Suprapubic skin (tissue), 4 donors: Measurements from ENCODE around the gene PDP2. TPM values are rescaled to one million over a fixed set of nuclear protein-coding genes. Genes with fewer than 3 reads are reported as not detected.
A peak's percentile ranks its signal among the peaks of the same experiment; 100 is the strongest.
"Not testable (repeated sequence)": the region's sequence is repeated elsewhere in the genome, so short reads cannot be mapped to it uniquely, and the experiment has no call there.

Experiments
- DNase-seq, 2 donors: peaks; one replicate each; pipeline ENCODE4 v3.0.0-alpha.2; 2019; ENCODE audit warnings: low spot score in 2 of 2
- H3K27ac ChIP-seq: fragments of 200-600 bp; sonication (generic); one replicate; pipeline ENCODE4 v1.5.1; 2019
- H3K27me3 ChIP-seq: fragments of 200-600 bp; sonication (generic); one replicate; pipeline ENCODE4 v1.5.1; 2019
- H3K36me3 ChIP-seq: fragments of 200-600 bp; sonication (generic); one replicate; pipeline ENCODE4 v1.5.1; 2019
- H3K4me1 ChIP-seq: fragments of 200-600 bp; sonication (generic); one replicate; pipeline ENCODE4 v1.5.1; 2019
- H3K4me3 ChIP-seq: fragments of 200-600 bp; sonication (generic); one replicate; pipeline ENCODE4 v1.5.1; 2019; ENCODE audit warnings: mild to moderate bottlenecking
- H3K9me3 ChIP-seq: fragments of 200-600 bp; sonication (generic); one replicate; pipeline ENCODE4 v1.5.1; 2019
- CTCF ChIP-seq, 2 donors: fragments of 200-600 bp in 1 of 2; fragments of 450-650 bp in 1 of 2; sonication (generic) in 1 of 2; IDR thresholded peaks; one replicate each; pipeline ENCODE4 v1.5.1; 2016 to 2019; ENCODE audit warnings: antibody characterized with exemption in 2 of 2, mild to moderate bottlenecking in 1 of 2, moderate library complexity in 1 of 2
- EP300 ChIP-seq: sonication (generic); formaldehyde crosslinking; IDR thresholded peaks from one replicate; pipeline ENCODE4 v1.6.1; 2017; ENCODE audit warnings: antibody characterized with exemption
- POLR2A ChIP-seq, 2 donors: fragments of 450-650 bp; IDR thresholded peaks; one replicate each; pipeline ENCODE4 v1.6.1; 2017; ENCODE audit warnings: antibody characterized with exemption in 2 of 2, mild to moderate bottlenecking in 2 of 2, moderate library complexity in 2 of 2
- POLR2AphosphoS5 ChIP-seq, 3 donors: sonication (generic); formaldehyde crosslinking; IDR thresholded peaks; one replicate each; pipeline ENCODE4 v1.6.1; 2017; ENCODE audit warnings: antibody characterized with exemption in 3 of 3
- WGBS: methylation state at CpG from one replicate; pipeline ENCODE4 v1.1.5; 2018; 5-methylcytosine and 5-hydroxymethylcytosine counted together
- total RNA-seq, 4 donors: library from RNA; depleted of rRNA; stranded (reverse); fragments of >200 nt; gene quantifications; one replicate each; pipeline ENCODE4 v1.1.0, GENCODE V29; 2016

The PDP2 gene
- total RNA-seq, 4 donors from 2014 or later: 5.0 to 8.3 (median 6.6) TPM

- Histone ChIP-seq H3K36me3 (peaks cover 8% of the 10 kb centered on the region), H3K4me1 (peaks cover 37% of the 10 kb centered on the region), H3K27me3 (no peaks in the 10 kb centered on the region), H3K27ac (peak within 1 kb of the TSS; percentile 92), H3K4me3 (peak within 1 kb of the TSS; percentile 97), H3K9me3 (no peaks in the 10 kb centered on the region)
- DNase-seq: peak; percentile 92 to 94
- TF ChIP-seq EP300 (no peak), POLR2A (IDR thresholded peaks at IDR 0.05) (peak; percentile 61 to 82), POLR2AphosphoS5 (IDR thresholded peaks at IDR 0.05) (peak; percentile 91 to 99 (median 92))
- 1% methylated on average over 21 of the region's 76 CpGs for WGBS
Measured at GRCh38 chr16:66934138-66934838, 54.0 kb downstream of the PDP2 start, which contains the start of gene CIAO2B. Gene CIAO2B (minus strand): TSS chr16:66934402. CDS start chr16:66934364, 38 bp downstream.

- H3K4me1 ChIP-seq: peaks cover 37% of the 10 kb centered on the region
- peaks cover 14% of the 10 kb centered on the region for H3K36me3 ChIP-seq
- H3K27ac ChIP-seq: peak overlapping the region; percentile 92
- H3K9me3 ChIP-seq, DNase-seq, H3K27me3 ChIP-seq: not testable (repeated sequence)
- peak overlapping the region; percentile 97 for H3K4me3 ChIP-seq
- WGBS: under 1% methylated on average over 22 of the region's 24 CpGs
Measured at GRCh38 chr16:66934839-66935313, 54.6 kb downstream of the PDP2 start.

GRCh38 chr16:66935314-66936011 lies 55.1 kb downstream of the PDP2 start, which contains the start of gene CES2:
Gene CES2 (plus strand): TSS chr16:66935516. CDS start chr16:66935636, 120 bp downstream.
- H3K36me3 ChIP-seq: peaks cover 20% of the 10 kb centered on the region
- H3K4me3 ChIP-seq: peak within 1 kb of the TSS; percentile 97
- no peaks in the 10 kb centered on the region for H3K9me3 ChIP-seq
- peak within 1 kb of the TSS; percentile 92 for H3K27ac ChIP-seq
- TF ChIP-seq CTCF (IDR thresholded peaks at IDR 0.05): no peak
- no peak for TF ChIP-seq EP300
- no peak for TF ChIP-seq POLR2AphosphoS5 (IDR thresholded peaks at IDR 0.05)
- no peak for TF ChIP-seq POLR2A (IDR thresholded peaks at IDR 0.05)
- H3K4me1 ChIP-seq: peaks cover 37% of the 10 kb centered on the region
- no peaks in the 10 kb centered on the region for H3K27me3 ChIP-seq
- WGBS: 18% methylated on average over 23 of the region's 44 CpGs
- DNase-seq: peak in 1 of 2 donors; percentile 80

- Histone ChIP-seq H3K27ac (no peak overlapping the region), H3K4me3 (peak overlapping the region; percentile 97), H3K36me3 (peaks cover 30% of the 10 kb centered on the region), H3K9me3 (no peaks in the 10 kb centered on the region), H3K27me3 (no peaks in the 10 kb centered on the region), H3K4me1 (peaks cover 37% of the 10 kb centered on the region)
- 83% methylated on average over 6 of the region's 6 CpGs for WGBS
- DNase-seq: no peak
- TF ChIP-seq EP300: no peak
- no peak for TF ChIP-seq POLR2A (IDR thresholded peaks at IDR 0.05)
- TF ChIP-seq POLR2AphosphoS5 (IDR thresholded peaks at IDR 0.05): no peak
- no peak for TF ChIP-seq CTCF (IDR thresholded peaks at IDR 0.05)
Measured at GRCh38 chr16:66936462-66936861, 56.1 kb downstream of the PDP2 start.

GRCh38 chr16:66936889-66937554 lies 56.7 kb downstream of the PDP2 start:
- DNase-seq: no peak
- peaks cover 37% of the 10 kb centered on the region for H3K4me1 ChIP-seq
- no peak for TF ChIP-seq POLR2AphosphoS5 (IDR thresholded peaks at IDR 0.05)
- no peak for TF ChIP-seq EP300
- no peak for TF ChIP-seq CTCF (IDR thresholded peaks at IDR 0.05)
- no peak for TF ChIP-seq POLR2A (IDR thresholded peaks at IDR 0.05)
- peaks cover 35% of the 10 kb centered on the region for H3K36me3 ChIP-seq
- H3K9me3 ChIP-seq: no peaks in the 10 kb centered on the region
- H3K27ac ChIP-seq: no peak overlapping the region
- WGBS: 92% methylated on average over 4 of the region's 4 CpGs
- H3K4me3 ChIP-seq: no peak overlapping the region
- no peaks in the 10 kb centered on the region for H3K27me3 ChIP-seq
